IMR-90 (cell line): ENCODE measurements around the gene TMEM131L. TPM values are rescaled to one million over a fixed set of nuclear protein-coding genes. Genes with fewer than 3 reads are reported as not detected.

ENCODE experiments used
- ATAC-seq: fragments of 200-7000 bp; cut with Tn5 transposase; 2 replicates; pipeline ENCODE4 v1.9.1; 2020; ENCODE audit warnings: low read depth, mild to moderate bottlenecking, moderate library complexity
- BruUV-seq: library from RNA; stranded (reverse); fragments of 400-500 nt; replicated peaks from 2 replicates; lab custom pipeline; 2021; lab: Mats Ljungman, UMichigan
- CTCF ChIA-PET: fragments of 300-600 bp; formaldehyde crosslinking; extraction: SDS; loops from one replicate; lab custom pipeline; 2021; ENCODE audit warnings: antibody characterized with exemption; lab: Yijun Ruan, JAX
- POLR2A ChIA-PET: fragments of 300-600 bp; sonication (Branson Sonifier 250); formaldehyde crosslinking; loops from one replicate; lab custom pipeline; 2022; ENCODE audit warnings: antibody characterized with exemption; ENCODE audit not compliant: unreplicated experiment; lab: Charles Lee
- DNase-seq: peaks from one replicate; pipeline ENCODE4 v3.0.0; 2013
- H2AFZ ChIP-seq: replicated peaks from 2 replicates; pipeline ENCODE3; 2013; ENCODE audit warnings: low read length, mild to moderate bottlenecking; ENCODE audit not compliant: poor library complexity
- H2AK5ac ChIP-seq: 2 replicates; pipeline ENCODE4 v1.6.1; 2013; ENCODE audit warnings: low read depth, low read length, inconsistent platforms
- H2AK9ac ChIP-seq: replicated peaks from 2 replicates; pipeline ENCODE3; 2013; ENCODE audit warnings: mild to moderate bottlenecking, low read depth, low read length, moderate library complexity; ENCODE audit not compliant: poor library complexity
- H2BK120ac ChIP-seq: 2 replicates; pipeline ENCODE4 v1.6.1; 2013; ENCODE audit warnings: low read depth, low read length, inconsistent platforms
- H2BK15ac ChIP-seq: 3 replicates; pipeline ENCODE4 v1.6.1; 2013; ENCODE audit warnings: low read depth, low read length, inconsistent platforms
- H2BK20ac ChIP-seq: 2 replicates; pipeline ENCODE4 v1.6.1; 2013; ENCODE audit warnings: low read depth, mild to moderate bottlenecking, inconsistent platforms, low read length, moderate library complexity
- H2BK5ac ChIP-seq: 2 replicates; pipeline ENCODE4 v1.6.1; 2013; ENCODE audit warnings: mild to moderate bottlenecking, low read depth, low read length, inconsistent platforms; ENCODE audit not compliant: poor library complexity, severe bottlenecking
- H3K14ac ChIP-seq: replicated peaks from 2 replicates; pipeline ENCODE4 v1.6.1; 2013; ENCODE audit warnings: low read depth, low read length, inconsistent platforms
- H3K18ac ChIP-seq: 2 replicates; pipeline ENCODE4 v1.6.1; 2013; ENCODE audit warnings: low read depth, low read length, control low read depth
- H3K23ac ChIP-seq: 2 replicates; pipeline ENCODE4 v1.6.1; 2013; ENCODE audit warnings: low read depth, low read length, inconsistent platforms
- H3K27ac ChIP-seq: 2 replicates; pipeline ENCODE4 v1.5.1; 2013; ENCODE audit warnings: mild to moderate bottlenecking, control low read depth, low read length; ENCODE audit not compliant: insufficient read depth
- H3K27me3 ChIP-seq: 2 replicates; pipeline ENCODE4 v1.6.1; 2013; ENCODE audit warnings: low read length; ENCODE audit not compliant: control insufficient read depth, insufficient read depth
- H3K36me3 ChIP-seq: 2 replicates; pipeline ENCODE4 v1.6.1; 2013; ENCODE audit warnings: low read length, mixed read lengths; ENCODE audit not compliant: control insufficient read depth, insufficient read depth
- H3K4ac ChIP-seq: 2 replicates; pipeline ENCODE4 v1.6.1; 2013; ENCODE audit warnings: low read depth, low read length, inconsistent platforms
- H3K4me1 ChIP-seq: 2 replicates; pipeline ENCODE4 v1.6.1; 2013; ENCODE audit warnings: low read length, mixed read lengths; ENCODE audit not compliant: control insufficient read depth, insufficient read depth
- H3K4me2 ChIP-seq: 2 replicates; pipeline ENCODE4 v1.6.1; 2013; ENCODE audit warnings: low read depth, mild to moderate bottlenecking, control low read depth, low read length, moderate library complexity
- H3K4me3 ChIP-seq: 2 replicates; pipeline ENCODE4 v1.5.1; 2013; ENCODE audit warnings: low read depth, mild to moderate bottlenecking, control low read depth, low read length, moderate library complexity; ENCODE audit not compliant: insufficient read depth
- H3K56ac ChIP-seq: 2 replicates; pipeline ENCODE4 v1.6.1; 2013; ENCODE audit warnings: low read length, inconsistent platforms; ENCODE audit not compliant: insufficient read depth; ENCODE audit errors: extremely low read depth
- H3K79me1 ChIP-seq, 2 experiments: 2 replicates each; pipeline ENCODE4 v1.6.1; 2013; ENCODE audit warnings: low read length in 2 of 2, inconsistent platforms in 1 of 2, low read depth in 1 of 2
- H3K9ac ChIP-seq: 2 replicates; pipeline ENCODE4 v1.6.1; 2013; ENCODE audit warnings: low read depth, low read length, control low read depth
- H3K9me1 ChIP-seq: 2 replicates; pipeline ENCODE4 v1.6.1; 2013; ENCODE audit warnings: low read length, inconsistent platforms; ENCODE audit not compliant: insufficient read depth
- H3K9me3 ChIP-seq: 2 replicates; pipeline ENCODE4 v1.6.1; 2013; ENCODE audit warnings: low read length; ENCODE audit not compliant: control insufficient read depth, insufficient read depth
- H4K20me1 ChIP-seq: 2 replicates; pipeline ENCODE4 v1.6.1; 2013; ENCODE audit warnings: low read length, inconsistent platforms; ENCODE audit not compliant: insufficient read depth
- H4K5ac ChIP-seq: 2 replicates; pipeline ENCODE4 v1.6.1; 2013; ENCODE audit warnings: mild to moderate bottlenecking, low read depth, low read length, control low read depth
- H4K8ac ChIP-seq, 2 experiments: 2 replicates each; pipeline ENCODE4 v1.6.1; 2013; ENCODE audit warnings: low read depth in 2 of 2, low read length in 2 of 2, control low read depth in 1 of 2, inconsistent platforms in 1 of 2
- H4K91ac ChIP-seq: 2 replicates; pipeline ENCODE4 v1.6.1; 2013; ENCODE audit warnings: low read depth, low read length, inconsistent platforms; ENCODE audit not compliant: insufficient read depth
- CEBPB ChIP-seq: IDR thresholded peaks from 2 replicates; pipeline ENCODE4 v1.6.1; 2012; ENCODE audit warnings: low read depth, low read length, improper control_type of control experiment
- FOS ChIP-seq: fragments of 150-350 bp; IDR thresholded peaks from 2 replicates; pipeline ENCODE4 v1.6.1; 2016; ENCODE audit warnings: low read depth, low read length
- MAFK ChIP-seq: IDR thresholded peaks from 2 replicates; pipeline ENCODE4 v1.6.1; 2012; ENCODE audit warnings: low read depth, low read length, improper control_type of control experiment
- MAZ ChIP-seq: IDR thresholded peaks from 2 replicates; pipeline ENCODE4 v1.6.1; 2012; ENCODE audit warnings: low read depth, mild to moderate bottlenecking, low read length, improper control_type of control experiment, moderate library complexity, borderline replicate concordance
- POLR2A ChIP-seq: IDR thresholded peaks from 2 replicates; pipeline ENCODE4 v1.6.1; 2012; ENCODE audit warnings: mild to moderate bottlenecking, low read depth, low read length
- RAD21 ChIP-seq: IDR thresholded peaks from 2 replicates; pipeline ENCODE4 v1.6.1; 2012; ENCODE audit warnings: low read length, improper control_type of control experiment
- RFX5 ChIP-seq: IDR thresholded peaks from 2 replicates; pipeline ENCODE4 v1.8.0; 2012; ENCODE audit warnings: low read depth, mild to moderate bottlenecking, low read length, moderate library complexity
- WGBS, 2 experiments: methylation state at CpG; one replicate each; pipeline versions ENCODE4 v1.1.5 to v1.1.7; 2013; ENCODE audit warnings: missing lambda C conversion rate in 2 of 2; ENCODE audit not compliant: insufficient read length in 1 of 2; ENCODE audit errors: extremely low coverage in 2 of 2; 5-methylcytosine and 5-hydroxymethylcytosine counted together
- dilution Hi-C: fragments of 300-500 bp; cut with HindIII; formaldehyde crosslinking; loops from one replicate; pipeline ENCODE4 v1.14.3; 2018; ENCODE audit warnings: low sequenced_read_pairs; ENCODE audit not compliant: unreplicated experiment
- in situ Hi-C: fragments of 300-500 bp; cut with MboI; formaldehyde crosslinking; loops from 3 replicates; pipeline ENCODE4 v1.14.3; 2019; ENCODE audit warnings: low sequenced_read_pairs, inconsistent platforms, mixed read lengths
- intact Hi-C: fragments of 100-400 bp; cut with micrococcal nuclease; formaldehyde crosslinking; loops from 2 replicates; pipeline ENCODE4 v1.10.0; 2022
- polyA plus RNA-seq, 3 experiments: library from polyadenylated mRNA; depleted of rRNA; stranded (reverse); fragments of >200 nt; gene quantifications; 2 replicates each; pipeline ENCODE4 v1.2.3, GENCODE V29; 2012; ENCODE audit warnings: low replicate concordance in 1 of 3
- total RNA-seq: library from RNA; depleted of rRNA; stranded (reverse); fragments of >200 nt; gene quantifications from 2 replicates; pipeline ENCODE4 v1.2.3, GENCODE V29; 2012

TMEM131L gene
- total and polyA plus RNA-seq, 2 of the 4 experiments (the other 2 are of a cell fraction) = 8.4 to 23.8 TPM

GRCh38 chr4:153618833-153619232 lies 152.7 kb downstream of the TMEM131L start:
- Histone ChIP-seq H2BK5ac (no peak overlapping the region), H3K9me3 (no peaks in the 10 kb centered on the region), H3K36me3 (peaks cover 15% of the 10 kb centered on the region), H2AK5ac (no peak overlapping the region), H4K5ac (no peak overlapping the region), H3K56ac (no peak overlapping the region), H3K23ac (no peak overlapping the region), H3K18ac (no peak overlapping the region), H3K27me3 (no peaks in the 10 kb centered on the region), H4K20me1 (no peaks in the 10 kb centered on the region), H3K4ac (no peak overlapping the region), H3K14ac (no peak overlapping the region), H3K27ac (no peak overlapping the region), H3K4me1 (peaks cover 2% of the 10 kb centered on the region; the same call in 1 of the 2 replicates), H3K9ac (no peak overlapping the region), H3K4me3 (no peak overlapping the region), H3K79me1 (no peaks in the 10 kb centered on the region), H2BK15ac (no peak overlapping the region), H4K8ac (no peak overlapping the region), H4K91ac (no peak overlapping the region), H2AFZ (no peak overlapping the region), H2BK120ac (no peak overlapping the region), H3K4me2 (no peak overlapping the region), H2AK9ac (no peak overlapping the region), H2BK20ac (no peak overlapping the region), H3K9me1 (peaks cover 12% of the 10 kb centered on the region)
- peak; percentile 13 for DNase-seq
- WGBS, 2 experiments = 55% methylated on average over 2 of the region's 6 CpGs; no CpG with 5 or more reads in 1 of the 2 experiments
- ChIA-PET CTCF (no interaction called here), POLR2A (no interaction called here)
- no TSS peak for BruUV-seq
- TF ChIP-seq RAD21 = no peak
- TF ChIP-seq CEBPB = no peak
- no peak for TF ChIP-seq MAZ
- no peak for TF ChIP-seq POLR2A
- TF ChIP-seq FOS = no peak
- TF ChIP-seq MAFK = no peak
- TF ChIP-seq RFX5 = no peak
- intact Hi-C loops (no loop called here), in situ Hi-C loops (no loop called here), dilution Hi-C loops (no loop called here)
- ATAC-seq = no peak
